ENCODE data around the gene BMP10. TPM values are rescaled to one million over a fixed set of nuclear protein-coding genes. Genes with fewer than 3 reads are reported as not detected.

BMP10 gene
- total RNA-seq, 1 experiment from 2014 or later, result not detected

GRCh38 chr2:68885074-68885810 is 14.0 kb upstream of the BMP10 start:
- H3K9me2 ChIP-seq (replicated peaks; ENCODE audit: low read length), result no peaks in the 10 kb centered on the region
- TF ChIP-seq EZH2phosphoT487 (IDR thresholded peaks at IDR 0.05; ENCODE audit: borderline replicate concordance, low read length) (no peak), EZH2 (IDR thresholded peaks at IDR 0.05; ENCODE audit: low read length, unreplicated experiment) (no peak)
- TF ChIP-seq, protein P1, sequence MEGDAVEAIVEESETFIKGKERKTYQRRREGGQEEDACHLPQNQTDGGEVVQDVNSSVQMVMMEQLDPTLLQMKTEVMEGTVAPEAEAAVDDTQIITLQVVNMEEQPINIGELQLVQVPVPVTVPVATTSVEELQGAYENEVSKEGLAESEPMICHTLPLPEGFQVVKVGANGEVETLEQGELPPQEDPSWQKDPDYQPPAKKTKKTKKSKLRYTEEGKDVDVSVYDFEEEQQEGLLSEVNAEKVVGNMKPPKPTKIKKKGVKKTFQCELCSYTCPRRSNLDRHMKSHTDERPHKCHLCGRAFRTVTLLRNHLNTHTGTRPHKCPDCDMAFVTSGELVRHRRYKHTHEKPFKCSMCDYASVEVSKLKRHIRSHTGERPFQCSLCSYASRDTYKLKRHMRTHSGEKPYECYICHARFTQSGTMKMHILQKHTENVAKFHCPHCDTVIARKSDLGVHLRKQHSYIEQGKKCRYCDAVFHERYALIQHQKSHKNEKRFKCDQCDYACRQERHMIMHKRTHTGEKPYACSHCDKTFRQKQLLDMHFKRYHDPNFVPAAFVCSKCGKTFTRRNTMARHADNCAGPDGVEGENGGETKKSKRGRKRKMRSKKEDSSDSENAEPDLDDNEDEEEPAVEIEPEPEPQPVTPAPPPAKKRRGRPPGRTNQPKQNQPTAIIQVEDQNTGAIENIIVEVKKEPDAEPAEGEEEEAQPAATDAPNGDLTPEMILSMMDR (conservative IDR thresholded peaks at IDR 0.05; ENCODE audit: low read depth, low read length), result no peak
- H3K4me3 ChIP-seq (ENCODE audit: low read length), result no peak overlapping the region
- no peaks in the 10 kb centered on the region for H3K36me3 ChIP-seq (ENCODE audit: low read depth, low read length)
- no peaks in the 10 kb centered on the region for H3K9me3 ChIP-seq (ENCODE audit: low read length)
- CTCF ChIA-PET, result no interaction called here
- intact Hi-C loops (cut with micrococcal nuclease), result no loop called here
- DNase-seq, result no peak
- H3K4me1 ChIP-seq (ENCODE audit: insufficient read depth, low read length), result no peaks in the 10 kb centered on the region
- no peak overlapping the region for H2AFZ ChIP-seq (ENCODE audit: low read length)
- BruUV-seq (replicated peaks), result no TSS peak
- H3K27ac ChIP-seq (ENCODE audit: low read length), result no peak overlapping the region
- H3F3A ChIP-seq (ENCODE audit: low read length, unreplicated experiment), result no peaks in the 10 kb centered on the region
- H3K79me2 ChIP-seq (ENCODE audit: low read length), result no peaks in the 10 kb centered on the region
- H3K4me2 ChIP-seq (ENCODE audit: low read length), result no peak overlapping the region
- H3K9ac ChIP-seq (ENCODE audit: low read length), result no peak overlapping the region
- ATAC-seq, result no peak
- H3K27me3 ChIP-seq (ENCODE audit: low read length), result peaks cover 47% of the 10 kb centered on the region
- H4K20me1 ChIP-seq (ENCODE audit: low read length), result no peaks in the 10 kb centered on the region
- POLR2A ChIA-PET (ENCODE audit: unreplicated experiment), result no interaction called here

GRCh38 chr2:68880213-68880612 is 9.0 kb upstream of the BMP10 start:
- BruUV-seq (replicated peaks), result no TSS peak
- no peak overlapping the region for H2AFZ ChIP-seq (ENCODE audit: low read length)
- no peak overlapping the region for H3K9ac ChIP-seq (ENCODE audit: low read length)
- no peak overlapping the region for H3K4me2 ChIP-seq (ENCODE audit: low read length)
- DNase-seq (no peak), ATAC-seq (no peak)
- no peaks in the 10 kb centered on the region for H3K79me2 ChIP-seq (ENCODE audit: low read length)
- TF ChIP-seq EZH2 (IDR thresholded peaks at IDR 0.05; ENCODE audit: low read length, unreplicated experiment), result no peak
- TF ChIP-seq EZH2phosphoT487 (IDR thresholded peaks at IDR 0.05; ENCODE audit: borderline replicate concordance, low read length), result no peak
- TF ChIP-seq, protein P1 (conservative IDR thresholded peaks at IDR 0.05; ENCODE audit: low read depth, low read length), result no peak
- H3K27me3 ChIP-seq (ENCODE audit: low read length), result peaks cover 66% of the 10 kb centered on the region
- no peaks in the 10 kb centered on the region for H3K36me3 ChIP-seq (ENCODE audit: low read depth, low read length)
- no peaks in the 10 kb centered on the region for H3K9me2 ChIP-seq (replicated peaks; ENCODE audit: low read length)
- H3K4me1 ChIP-seq (ENCODE audit: insufficient read depth, low read length), result no peaks in the 10 kb centered on the region
- no peaks in the 10 kb centered on the region for H4K20me1 ChIP-seq (ENCODE audit: low read length)
- no peak overlapping the region for H3K4me3 ChIP-seq (ENCODE audit: low read length)
- ChIA-PET CTCF (no interaction called here), POLR2A (ENCODE audit: unreplicated experiment) (no interaction called here)
- intact Hi-C loops (cut with micrococcal nuclease), result no loop called here
- no peaks in the 10 kb centered on the region for H3K9me3 ChIP-seq (ENCODE audit: low read length)
- H3F3A ChIP-seq (ENCODE audit: low read length, unreplicated experiment), result no peaks in the 10 kb centered on the region
- H3K27ac ChIP-seq (ENCODE audit: low read length), result no peak overlapping the region

- no peaks in the 10 kb centered on the region for H3K79me2 ChIP-seq (ENCODE audit: low read length)
- no peak overlapping the region for H3K27ac ChIP-seq (ENCODE audit: low read length)
- no peaks in the 10 kb centered on the region for H3K9me2 ChIP-seq (replicated peaks; ENCODE audit: low read length)
- ChIA-PET CTCF (no interaction called here), POLR2A (ENCODE audit: unreplicated experiment) (no interaction called here)
- H3K4me1 ChIP-seq (ENCODE audit: insufficient read depth, low read length), result no peaks in the 10 kb centered on the region
- no peak for TF ChIP-seq EZH2phosphoT487 (IDR thresholded peaks at IDR 0.05; ENCODE audit: borderline replicate concordance, low read length)
- TF ChIP-seq, protein P1 (conservative IDR thresholded peaks at IDR 0.05; ENCODE audit: low read depth, low read length), result no peak
- TF ChIP-seq EZH2 (IDR thresholded peaks at IDR 0.05; ENCODE audit: low read length, unreplicated experiment), result no peak
- intact Hi-C loops (cut with micrococcal nuclease), result no loop called here
- no peaks in the 10 kb centered on the region for H3F3A ChIP-seq (ENCODE audit: low read length, unreplicated experiment)
- H3K9me3 ChIP-seq (ENCODE audit: low read length), result no peaks in the 10 kb centered on the region
- no peaks in the 10 kb centered on the region for H4K20me1 ChIP-seq (ENCODE audit: low read length)
- no peak overlapping the region for H3K4me2 ChIP-seq (ENCODE audit: low read length)
- no peak for DNase-seq
- ATAC-seq, result no peak
- H3K9ac ChIP-seq (ENCODE audit: low read length), result no peak overlapping the region
- no peaks in the 10 kb centered on the region for H3K36me3 ChIP-seq (ENCODE audit: low read depth, low read length)
- no peak overlapping the region for H3K4me3 ChIP-seq (ENCODE audit: low read length)
- H2AFZ ChIP-seq (ENCODE audit: low read length), result no peak overlapping the region
- no TSS peak for BruUV-seq (replicated peaks)
- H3K27me3 ChIP-seq (ENCODE audit: low read length), result peaks cover 60% of the 10 kb centered on the region
Observed at GRCh38 chr2:68879296-68879695, 8.1 kb upstream of the BMP10 start.

All from PC-3 (cell line).